Vagina (tissue), 2 donors: ENCODE measurements around the gene SIAH1.

Experiments used
- POLR2AphosphoS5 ChIP-seq, 2 donors: sonication (generic); formaldehyde crosslinking; IDR thresholded peaks; one replicate each; pipeline ENCODE4 v1.9.0; 2017; ENCODE audit warnings: antibody characterized with exemption in 2 of 2, mild to moderate bottlenecking in 2 of 2, low read depth in 1 of 2; ENCODE audit not compliant: insufficient read depth in 1 of 2
- TF ChIP-seq, protein P1 (sequence below), 3 experiments: fragments of 450-650 bp in 2 of 3; fragments of 200-600 bp in 1 of 3; sonication (generic) in 1 of 3; IDR thresholded peaks; one replicate each; pipeline ENCODE4 v1.5.1; 2017 to 2019; ENCODE audit warnings: antibody characterized with exemption in 3 of 3, mild to moderate bottlenecking in 2 of 3, moderate library complexity in 2 of 3

DNA sequence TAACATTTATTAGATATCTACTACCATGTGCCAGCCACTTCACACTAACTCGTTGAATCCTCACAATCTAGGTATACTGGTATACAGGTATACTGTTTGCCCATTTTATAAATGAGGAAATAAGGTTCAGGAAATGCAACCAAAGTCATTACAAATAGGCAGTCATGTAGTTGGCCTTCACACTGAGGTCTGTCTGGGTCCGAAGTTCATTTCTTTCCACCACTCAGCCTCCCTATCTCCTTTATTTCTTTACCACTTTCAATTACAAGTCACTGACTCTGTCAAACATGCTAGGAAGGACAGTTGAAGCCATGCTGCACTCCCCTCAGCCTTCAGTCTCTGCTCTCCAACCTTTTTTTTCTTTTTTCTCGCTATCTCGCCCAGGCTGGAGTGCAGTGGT lies 20.7 kb upstream of the SIAH1 start:
- TF ChIP-seq, protein P1, sequence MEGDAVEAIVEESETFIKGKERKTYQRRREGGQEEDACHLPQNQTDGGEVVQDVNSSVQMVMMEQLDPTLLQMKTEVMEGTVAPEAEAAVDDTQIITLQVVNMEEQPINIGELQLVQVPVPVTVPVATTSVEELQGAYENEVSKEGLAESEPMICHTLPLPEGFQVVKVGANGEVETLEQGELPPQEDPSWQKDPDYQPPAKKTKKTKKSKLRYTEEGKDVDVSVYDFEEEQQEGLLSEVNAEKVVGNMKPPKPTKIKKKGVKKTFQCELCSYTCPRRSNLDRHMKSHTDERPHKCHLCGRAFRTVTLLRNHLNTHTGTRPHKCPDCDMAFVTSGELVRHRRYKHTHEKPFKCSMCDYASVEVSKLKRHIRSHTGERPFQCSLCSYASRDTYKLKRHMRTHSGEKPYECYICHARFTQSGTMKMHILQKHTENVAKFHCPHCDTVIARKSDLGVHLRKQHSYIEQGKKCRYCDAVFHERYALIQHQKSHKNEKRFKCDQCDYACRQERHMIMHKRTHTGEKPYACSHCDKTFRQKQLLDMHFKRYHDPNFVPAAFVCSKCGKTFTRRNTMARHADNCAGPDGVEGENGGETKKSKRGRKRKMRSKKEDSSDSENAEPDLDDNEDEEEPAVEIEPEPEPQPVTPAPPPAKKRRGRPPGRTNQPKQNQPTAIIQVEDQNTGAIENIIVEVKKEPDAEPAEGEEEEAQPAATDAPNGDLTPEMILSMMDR (IDR thresholded peaks at IDR 0.05): no peak
- TF ChIP-seq POLR2AphosphoS5 (IDR thresholded peaks at IDR 0.05; ENCODE audit: insufficient read depth in 1 of 2, low read depth in 1 of 2): no peak
